K562 (cell line): ENCODE measurements around the gene NHLH1. TPM values are rescaled to one million over a fixed set of nuclear protein-coding genes. Genes with fewer than 3 reads are reported as not detected.

Experiments used
- CBFA2T2 ChIP-seq: fragments of 450-650 bp; conservative IDR thresholded peaks from 2 replicates; pipeline ENCODE4 v1.6.1; 2017; ENCODE audit warnings: mild to moderate bottlenecking
- DEAF1 ChIP-seq: fragments of 450-650 bp; formaldehyde crosslinking; IDR thresholded peaks from 2 replicates; pipeline ENCODE4 v1.4.0; 2020; ENCODE audit warnings: mild to moderate bottlenecking, moderate library complexity
- EHMT2 ChIP-seq: fragments of 450-650 bp; IDR thresholded peaks from 2 replicates; pipeline ENCODE4 v1.6.1; 2018; ENCODE audit warnings: antibody characterized with exemption
- ETS2 ChIP-seq: IDR thresholded peaks from 2 replicates; pipeline ENCODE4 v1.6.1; 2016; ENCODE audit warnings: borderline replicate concordance, missing genetic modification characterization, mild to moderate bottlenecking, moderate library complexity, missing compliant biosample characterization; ENCODE audit not compliant: poor library complexity, severe bottlenecking
- FOXP4 ChIP-seq: sonication (generic); formaldehyde crosslinking; IDR thresholded peaks from 2 replicates; pipeline ENCODE4 v1.8.0; 2022; ENCODE audit warnings: mild to moderate bottlenecking, missing genetic modification reagents, borderline replicate concordance
- GABPB2 ChIP-seq: fragments of 250-450 bp; sonication (Bioruptor Pico); conservative IDR thresholded peaks from 2 replicates; pipeline ENCODE4 v1.5.1; 2021; ENCODE audit warnings: mild to moderate bottlenecking
- GTF2A2 ChIP-seq: IDR thresholded peaks from 2 replicates; pipeline ENCODE4 v1.6.1; 2016; ENCODE audit warnings: mild to moderate bottlenecking, missing genetic modification characterization, missing compliant biosample characterization
- HES1 ChIP-seq: fragments of 450-650 bp; IDR thresholded peaks from 2 replicates; pipeline ENCODE4 v1.6.1; 2016; ENCODE audit warnings: low read depth, mild to moderate bottlenecking, moderate library complexity
- HNRNPL ChIP-seq: fragments of 200-400 bp; formaldehyde crosslinking; IDR thresholded peaks from 2 replicates; pipeline ENCODE4 v1.6.1; 2017; ENCODE audit warnings: low read depth, mild to moderate bottlenecking, low read length
- JUN ChIP-seq, 2 experiments: sonication (generic) in 1 of 2; formaldehyde crosslinking in 1 of 2; IDR thresholded peaks; 2 replicates each; pipeline versions ENCODE4 v1.6.1 to v1.8.0; 2012 to 2022; ENCODE audit warnings: borderline replicate concordance in 2 of 2, mild to moderate bottlenecking in 2 of 2, improper control_type of control experiment in 1 of 2, low read depth in 1 of 2, low read length in 1 of 2, missing genetic modification reagents in 1 of 2
- KAT8 ChIP-seq: fragments of 450-650 bp; IDR thresholded peaks from 2 replicates; pipeline ENCODE4 v1.6.1; 2016; ENCODE audit warnings: low read depth, mild to moderate bottlenecking
- MAZ ChIP-seq, 2 experiments: fragments of 450-650 bp in 1 of 2; sonication (generic) in 1 of 2; formaldehyde crosslinking; IDR thresholded peaks in 1 of 2; conservative IDR thresholded peaks in 1 of 2; 2 replicates each; pipeline versions ENCODE4 v1.4.0 to v1.5.0; 2020; ENCODE audit warnings: mild to moderate bottlenecking in 1 of 2, missing genetic modification reagents in 1 of 2
- MEIS2 ChIP-seq: fragments of 450-650 bp; IDR thresholded peaks from 2 replicates; pipeline ENCODE4 v1.6.1; 2014; ENCODE audit warnings: mild to moderate bottlenecking; ENCODE audit not compliant: partially characterized antibody
- MTA2 ChIP-seq: fragments of 450-650 bp; IDR thresholded peaks from 2 replicates; pipeline ENCODE4 v1.6.1; 2016; ENCODE audit warnings: low read depth
- NCOR1 ChIP-seq: fragments of 450-650 bp; IDR thresholded peaks from 2 replicates; pipeline ENCODE4 v1.6.1; 2016; ENCODE audit warnings: mild to moderate bottlenecking, moderate library complexity
- NONO ChIP-seq, 2 experiments: fragments of 200-400 bp in 1 of 2; fragments of 450-650 bp in 1 of 2; formaldehyde crosslinking in 1 of 2; IDR thresholded peaks; 2 replicates each; pipeline ENCODE4 v1.6.1; 2017; ENCODE audit warnings: low read depth in 2 of 2, mild to moderate bottlenecking in 2 of 2, moderate library complexity in 2 of 2, low read length in 1 of 2
- SAP30 ChIP-seq: fragments of 200-600 bp; sonication (generic); IDR thresholded peaks from 2 replicates; pipeline ENCODE4 v1.6.1; 2012; ENCODE audit warnings: borderline replicate concordance, low read depth, mild to moderate bottlenecking, moderate library complexity, low read length, control low read depth, inconsistent platforms; ENCODE audit not compliant: insufficient read depth, poor library complexity, severe bottlenecking
- SMARCC2 ChIP-seq: fragments of 450-650 bp; IDR thresholded peaks from 2 replicates; pipeline ENCODE4 v1.6.1; 2017; ENCODE audit warnings: antibody characterized with exemption, moderate library complexity, mild to moderate bottlenecking, low read depth
- SNIP1 ChIP-seq: fragments of 450-650 bp; IDR thresholded peaks from 2 replicates; pipeline ENCODE4 v1.7.1; 2017; ENCODE audit warnings: low read depth, mild to moderate bottlenecking
- ZBTB8A ChIP-seq: fragments of 450-650 bp; IDR thresholded peaks from 2 replicates; pipeline ENCODE4 v1.6.1; 2018; ENCODE audit warnings: mild to moderate bottlenecking, moderate library complexity; ENCODE audit not compliant: partially characterized antibody
- ZNF395 ChIP-seq: fragments of 200-800 bp; sonication (Bioruptor generic); IDR thresholded peaks from 2 replicates; pipeline ENCODE4 v1.6.1; 2017; ENCODE audit warnings: missing genetic modification characterization, missing compliant biosample characterization
- polyA plus RNA-seq, 8 experiments: library from polyadenylated mRNA; depleted of rRNA in 4 of 8; stranded (reverse) in 5 of 8; unstranded in 3 of 8; fragments of >200 nt; fragmentation: Nextera tagmentation in 2 of 8; fragmentation: Illumina TruSeq in 1 of 8; extraction: Ambion mirVana in 2 of 8; extraction: Trizol in 1 of 8; gene quantifications; 2 replicates each; pipeline versions ENCODE4 v1.2.1 to v1.2.3, GENCODE V29; 2011 to 2014; ENCODE audit warnings: inconsistent platforms in 1 of 8, missing spikeins in 1 of 8
- total RNA-seq, 7 experiments: library from RNA; depleted of rRNA in 6 of 7; stranded (reverse); fragments of >200 nt in 6 of 7; fragmentation: Illumina TruSeq in 2 of 7; extraction: Trizol in 2 of 7; gene quantifications; 2 replicates each; pipeline versions ENCODE4 v1.2.1 to v1.2.3, GENCODE V29; 2011 to 2021; ENCODE audit warnings: low replicate concordance in 1 of 7

Gene NHLH1
- total and polyA plus RNA-seq, 9 of the 15 experiments (the other 6 are each of a cell fraction or from before 2014, with no cell fraction given), result 0.09 to 1.3 (median 0.35) TPM; not detected in 1

GRCh38 chr1:160362168-160362957, 4.5 kb upstream of the NHLH1 start (continued):
- no peak for TF ChIP-seq ETS2 (tag)
- TF ChIP-seq SAP30, result no peak
- TF ChIP-seq NONO (IDR thresholded peaks at IDR 0.05; ENCODE audit: low read depth in 2 of 2, low read length in 1 of 2), result no peak
- TF ChIP-seq ZNF395 (CRISPR knock-in tag), result peak; percentile 77
- no peak for TF ChIP-seq ZBTB8A
- no peak for TF ChIP-seq GABPB2 (CRISPR knock-in tag)
- TF ChIP-seq KAT8, result no peak
- TF ChIP-seq NCOR1, result peak; percentile 37; the same call in 1 of the 2 replicates
- TF ChIP-seq SNIP1, result no peak
- no peak for TF ChIP-seq CBFA2T2
- TF ChIP-seq HNRNPL, result no peak
- TF ChIP-seq MAZ (CRISPR knock-in tag; conservative IDR thresholded peaks at IDR 0.05 in 1 of 2, IDR thresholded peaks at IDR 0.05 in 1 of 2), result peak in 1 of 2 experiments; percentile 67; a peak in 2 of 4 replicates
- TF ChIP-seq EHMT2, result peak; percentile 57; the same call in 1 of the 2 replicates
- TF ChIP-seq GTF2A2, result no peak
- TF ChIP-seq FOXP4 (CRISPR knock-in tag), result no peak
- TF ChIP-seq JUN (IDR thresholded peaks at IDR 0.05; ENCODE audit: borderline replicate concordance, low read depth, low read length), result peak; percentile 80; the same call in 1 of the 2 replicates
- TF ChIP-seq JUN (CRISPR knock-in tag; IDR thresholded peaks at IDR 0.05; ENCODE audit: borderline replicate concordance), result no peak
- 0 out of 2 replicates have a peak, but pooled peaks have one; percentile 16 for TF ChIP-seq HES1
- TF ChIP-seq MTA2, result no peak; the same call in 1 of the 2 replicates
- no peak for TF ChIP-seq DEAF1 (CRISPR knock-in tag)
- TF ChIP-seq MEIS2, result peak; percentile 98
- peak; percentile 59; the same call in 1 of the 2 replicates for TF ChIP-seq SMARCC2
